AG20443 (cell line): ENCODE results near the gene ATP1B2.
"Not testable (repeated sequence)": the region's sequence is repeated elsewhere in the genome, so short reads cannot be mapped to it uniquely, and the experiment has no call there.

ENCODE experiments used
- DNase-seq: peaks from one replicate; pipeline ENCODE4 v3.0.0; 2012; ENCODE audit warnings: low spot score, mixed read lengths

The ATP1B2 gene

GRCh38 chr17:7634384-7634783, 16.3 kb upstream of the ATP1B2 start:
- DNase-seq: peak; percentile 51

- peak; percentile 4 for DNase-seq
Measured at GRCh38 chr17:7636163-7636562, 14.6 kb upstream of the ATP1B2 start.

- DNase-seq: no peak
Measured at GRCh38 chr17:7640783-7641182, 9.9 kb upstream of the ATP1B2 start.

- not testable (repeated sequence) for DNase-seq
Measured at GRCh38 chr17:7641635-7642034, 9.1 kb upstream of the ATP1B2 start.

GRCh38 chr17:7644775-7645174, 6.0 kb upstream of the ATP1B2 start:
- DNase-seq: no peak

- DNase-seq: no peak
Measured at GRCh38 chr17:7646457-7646856, 4.3 kb upstream of the ATP1B2 start.

GRCh38 chr17:7647018-7647417, 3.7 kb upstream of the ATP1B2 start:
- no peak for DNase-seq

- no peak for DNase-seq
Measured at GRCh38 chr17:7651097-7651664, 455 bp downstream of the ATP1B2 start.

GRCh38 chr17:7651665-7652387, 1.1 kb downstream of the ATP1B2 start:
- DNase-seq: no peak

- DNase-seq: no peak
Measured at GRCh38 chr17:7652388-7653356, 1.9 kb downstream of the ATP1B2 start.

- no peak for DNase-seq
Measured at GRCh38 chr17:7654832-7655540, 4.3 kb downstream of the ATP1B2 start.

- no peak for DNase-seq
Measured at GRCh38 chr17:7655541-7655840, 4.8 kb downstream of the ATP1B2 start.

- no peak for DNase-seq
Measured at GRCh38 chr17:7656958-7657609, 6.4 kb downstream of the ATP1B2 start.

- peak; percentile 7 for DNase-seq
Measured at GRCh38 chr17:7667656-7668406, 17.1 kb downstream of the ATP1B2 start.

- DNase-seq: no peak
Measured at GRCh38 chr17:7668482-7668881, 17.8 kb downstream of the ATP1B2 start.

- no peak for DNase-seq
Measured at GRCh38 chr17:7673239-7673638, 22.5 kb downstream of the ATP1B2 start.

- DNase-seq: peak; percentile 3
Measured at GRCh38 chr17:7674934-7675333, 24.2 kb downstream of the ATP1B2 start.

- DNase-seq: peak; percentile 5
Measured at GRCh38 chr17:7676533-7676932, 25.8 kb downstream of the ATP1B2 start.

- no peak for DNase-seq
Measured at GRCh38 chr17:7677388-7678067, 26.8 kb downstream of the ATP1B2 start.

- no peak for DNase-seq
Measured at GRCh38 chr17:7684851-7685532, 34.3 kb downstream of the ATP1B2 start.
